Activated CD4-positive, alpha-beta T cell treated with anti-CD3 and anti-CD28 coated beads for 36 hours (primary cell): ENCODE measurements around the gene TNIP3. TPM values are rescaled to one million over a fixed set of nuclear protein-coding genes. Genes with fewer than 3 reads are reported as not detected.
A peak's percentile ranks its signal among the peaks of the same experiment; 100 is the strongest.

Source experiments
- ATAC-seq: fragments of 200-7000 bp; cut with Tn5 transposase; one replicate; pipeline ENCODE4 v1.10.0; 2021; ENCODE audit warnings: mild to moderate bottlenecking, moderate library complexity
- CTCF ChIA-PET: fragments of 350-600 bp; sonication (Branson Sonifier 250); formaldehyde crosslinking; loops from one replicate; lab custom pipeline; 2021; ENCODE audit warnings: antibody characterized with exemption; lab: Charles Lee
- POLR2A ChIA-PET: fragments of 350-600 bp; sonication (Branson Sonifier 250); formaldehyde crosslinking; loops from one replicate; lab custom pipeline; 2021; ENCODE audit warnings: antibody characterized with exemption, inconsistent platforms; lab: Charles Lee
- DNase-seq: peaks from one replicate; pipeline ENCODE4 v3.0.0-alpha.2; 2020
- H3K27ac Mint-ChIP-seq: one replicate; pipeline ENCODE4 v1.8.0; 2021; ENCODE audit warnings: mixed read lengths
- H3K27me3 Mint-ChIP-seq: one replicate; pipeline ENCODE4 v1.8.0; 2021; ENCODE audit warnings: mixed read lengths
- H3K36me3 Mint-ChIP-seq: one replicate; pipeline ENCODE4 v1.8.0; 2021; ENCODE audit warnings: low read depth, mixed read lengths
- H3K4me1 Mint-ChIP-seq: one replicate; pipeline ENCODE4 v1.8.0; 2021; ENCODE audit warnings: mixed read lengths
- H3K4me3 Mint-ChIP-seq: one replicate; pipeline ENCODE4 v1.8.0; 2021; ENCODE audit warnings: mild to moderate bottlenecking, moderate library complexity, mixed read lengths
- H3K9me3 Mint-ChIP-seq: one replicate; pipeline ENCODE4 v1.8.0; 2021; ENCODE audit warnings: low read depth, mixed read lengths
- intact Hi-C, 2 experiments: fragments of 100-400 bp; cut with DNase I in 1 of 2; cut with micrococcal nuclease in 1 of 2; formaldehyde crosslinking; loops; one replicate each; pipeline versions ENCODE4 v1.14.2 to v1.15.1; 2022 to 2024; cut with DNase I, micrococcal nuclease
- total RNA-seq, 2 experiments: library from RNA; stranded (reverse); gene quantifications; one replicate each; pipeline ENCODE4 v1.2.3, GENCODE V29; 2021

Gene TNIP3
- total RNA-seq, 2 experiments from 2014 or later = 3.7 to 4.8 TPM

DNA sequence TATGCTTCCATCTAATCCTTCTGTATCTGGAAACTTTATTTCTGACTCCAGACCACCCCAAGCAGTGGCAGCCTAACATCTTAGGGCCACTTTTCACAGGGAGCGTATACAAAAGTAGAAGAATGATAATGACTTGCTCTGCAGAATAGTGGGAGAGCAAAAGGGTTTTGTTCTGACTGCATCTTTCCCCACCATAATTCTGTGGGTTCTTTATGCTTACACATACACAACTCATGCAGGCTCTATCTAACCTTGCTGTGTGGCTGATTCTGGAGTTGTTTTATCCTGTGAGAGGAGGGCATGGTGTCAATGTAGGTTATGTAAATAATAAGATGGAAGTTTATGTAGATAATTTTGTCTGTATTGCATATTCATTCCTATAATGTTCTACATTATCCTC is 49.4 kb downstream of the TNIP3 start:
- intact Hi-C loops = loop anchor here (1.0 to 5.0 kb wide), 4 partner anchors 17 to 193 kb away; no protein-coding TSS in a partner anchor
- ChIA-PET POLR2A (no interaction called here), CTCF (no interaction called here)
- Mint-ChIP-seq H3K27ac (no peak overlapping the region), H3K36me3 (no peaks in the 10 kb centered on the region), H3K4me1 (peaks cover 26% of the 10 kb centered on the region), H3K9me3 (no peaks in the 10 kb centered on the region), H3K27me3 (no peaks in the 10 kb centered on the region), H3K4me3 (no peak overlapping the region)
- DNase-seq (no peak), ATAC-seq (peak; percentile 83)

DNA sequence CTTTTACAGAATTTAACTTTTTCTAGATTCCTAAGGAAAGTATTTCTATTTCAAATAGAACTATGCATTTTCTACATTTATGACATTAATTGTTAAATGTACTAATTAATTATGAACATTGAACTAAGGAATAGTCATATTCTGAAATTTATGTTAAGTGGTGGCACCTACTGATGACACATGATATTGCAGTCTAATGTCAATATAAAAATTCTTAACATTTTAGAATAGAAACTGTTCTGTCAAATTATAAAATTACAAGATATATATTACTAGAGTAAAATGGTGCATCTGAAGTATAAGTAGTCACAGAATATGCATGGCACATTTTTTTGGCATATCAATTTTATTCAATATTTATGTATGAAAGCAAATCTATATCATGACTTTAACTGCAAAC is 51.6 kb downstream of the TNIP3 start:
- Mint-ChIP-seq H3K4me1 (peaks cover 23% of the 10 kb centered on the region), H3K4me3 (no peak overlapping the region), H3K9me3 (no peaks in the 10 kb centered on the region), H3K27me3 (no peaks in the 10 kb centered on the region), H3K36me3 (no peaks in the 10 kb centered on the region), H3K27ac (no peak overlapping the region)
- no peak for ATAC-seq
- no peak for DNase-seq
- CTCF ChIA-PET = interaction anchor here (0.6 to 1.6 kb wide), 2 partner anchors 9 to 383 kb away, joined by 3 to 4 read pairs; no protein-coding TSS in a partner anchor
- intact Hi-C loops = loop anchor here in 1 of 2 experiments (5.0 kb wide), 2 partner anchors 40 to 195 kb away; no protein-coding TSS in a partner anchor
- POLR2A ChIA-PET = no interaction called here

GRCh38 chr4:121108557-121108956 is 55.6 kb downstream of the TNIP3 start:
- intact Hi-C loops = no loop called here
- POLR2A ChIA-PET = no interaction called here
- Mint-ChIP-seq H3K9me3 (peaks cover 2% of the 10 kb centered on the region), H3K4me3 (no peak overlapping the region), H3K27me3 (no peaks in the 10 kb centered on the region), H3K36me3 (no peaks in the 10 kb centered on the region), H3K4me1 (peaks cover 12% of the 10 kb centered on the region), H3K27ac (no peak overlapping the region)
- DNase-seq (no peak), ATAC-seq (no peak)
- CTCF ChIA-PET = interaction anchor here (0.6 to 2.8 kb wide), 2 partner anchors 11 to 952 kb away, joined by 3 to 11 read pairs; no protein-coding TSS in a partner anchor

DNA sequence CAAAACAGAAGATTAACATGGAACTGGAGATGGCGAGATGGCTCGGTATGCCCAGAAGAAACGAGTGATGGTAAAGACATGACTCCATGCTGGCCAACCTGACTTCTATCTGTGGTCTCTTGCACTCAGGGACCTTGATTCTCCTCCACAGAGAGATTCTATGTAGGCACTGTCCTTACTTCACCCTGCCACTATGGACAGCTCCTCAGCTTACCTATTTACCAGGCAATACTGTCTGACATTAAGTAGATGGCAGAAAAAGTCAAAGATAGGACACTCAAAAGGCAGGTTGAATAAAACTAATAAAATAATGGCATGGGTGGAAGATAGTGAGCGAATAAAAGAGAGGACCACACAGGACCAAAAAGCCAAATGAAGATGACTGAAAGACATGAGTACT is 56.6 kb downstream of the TNIP3 start:
- Mint-ChIP-seq H3K4me3 (no peak overlapping the region), H3K36me3 (no peaks in the 10 kb centered on the region), H3K27ac (no peak overlapping the region), H3K9me3 (peaks cover 2% of the 10 kb centered on the region), H3K4me1 (peaks cover 8% of the 10 kb centered on the region), H3K27me3 (no peaks in the 10 kb centered on the region)
- DNase-seq = no peak
- ChIA-PET CTCF (no interaction called here), POLR2A (no interaction called here)
- ATAC-seq = no peak
- intact Hi-C loops = no loop called here

GRCh38 chr4:121100093-121100775 is 63.9 kb downstream of the TNIP3 start:
- no peaks in the 10 kb centered on the region for H3K4me1 Mint-ChIP-seq
- no peaks in the 10 kb centered on the region for H3K9me3 Mint-ChIP-seq
- DNase-seq (no peak), ATAC-seq (no peak)
- no peaks in the 10 kb centered on the region for H3K36me3 Mint-ChIP-seq
- H3K27ac Mint-ChIP-seq = no peak overlapping the region
- no peak overlapping the region for H3K4me3 Mint-ChIP-seq
- no peaks in the 10 kb centered on the region for H3K27me3 Mint-ChIP-seq
- intact Hi-C loops = no loop called here
- ChIA-PET POLR2A (no interaction called here), CTCF (interaction anchor here (0.6 to 1.5 kb wide), 5 partner anchors 9 to 13 kb away, joined by 3 to 6 read pairs (median 4); no protein-coding TSS in a partner anchor)

DNA sequence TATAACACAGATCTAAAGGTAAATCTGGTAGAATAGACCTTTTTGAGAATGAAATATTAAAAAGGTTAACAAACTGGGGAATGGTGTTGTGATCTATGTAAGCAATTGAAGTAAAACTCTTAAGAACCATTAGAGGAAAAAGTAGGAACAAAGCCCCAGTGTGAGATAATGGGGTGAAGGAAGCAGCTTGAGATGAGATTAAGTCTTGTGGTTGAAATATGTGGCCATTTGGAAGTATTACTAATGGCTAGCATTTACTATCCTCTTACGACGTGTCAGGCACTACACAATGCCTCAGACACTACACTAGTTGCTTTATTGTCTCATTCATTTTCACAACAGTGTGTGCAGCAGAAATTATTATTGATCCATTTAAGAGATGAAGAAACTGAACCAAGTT is 65.9 kb downstream of the TNIP3 start:
- DNase-seq (no peak), ATAC-seq (no peak)
- CTCF ChIA-PET = no interaction called here
- H3K36me3 Mint-ChIP-seq = no peaks in the 10 kb centered on the region
- POLR2A ChIA-PET = no interaction called here
- intact Hi-C loops = no loop called here
- no peaks in the 10 kb centered on the region for H3K9me3 Mint-ChIP-seq
- H3K4me3 Mint-ChIP-seq = no peak overlapping the region
- no peaks in the 10 kb centered on the region for H3K4me1 Mint-ChIP-seq
- H3K27me3 Mint-ChIP-seq = no peaks in the 10 kb centered on the region
- no peak overlapping the region for H3K27ac Mint-ChIP-seq

- CTCF ChIA-PET = interaction anchor here (1.0 kb wide), 1 partner anchor 83 kb away, joined by 3 read pairs; no protein-coding TSS in a partner anchor
- Mint-ChIP-seq H3K36me3 (no peaks in the 10 kb centered on the region), H3K27me3 (no peaks in the 10 kb centered on the region), H3K4me1 (no peaks in the 10 kb centered on the region), H3K4me3 (no peak overlapping the region), H3K9me3 (no peaks in the 10 kb centered on the region), H3K27ac (no peak overlapping the region)
- DNase-seq (no peak), ATAC-seq (no peak)
- intact Hi-C loops = loop anchor here (1.0 to 2.0 kb wide), 5 partner anchors 174 to 1026 kb away; partner anchors contain the start of gene PRDM5 (in 1 of the 2)
- POLR2A ChIA-PET = no interaction called here
These were observed 67.5 kb downstream of the TNIP3 start for GRCh38 chr4:121096629-121097028.

- Mint-ChIP-seq H3K9me3 (no peaks in the 10 kb centered on the region), H3K4me1 (no peaks in the 10 kb centered on the region), H3K27me3 (no peaks in the 10 kb centered on the region), H3K4me3 (no peak overlapping the region), H3K36me3 (no peaks in the 10 kb centered on the region), H3K27ac (no peak overlapping the region)
- intact Hi-C loops = loop anchor here (1.0 to 2.0 kb wide), 5 partner anchors 173 to 1025 kb away; partner anchors contain the start of gene PRDM5 (in 1 of the 2)
- ChIA-PET POLR2A (no interaction called here), CTCF (interaction anchor here (1.0 to 1.4 kb wide), 3 partner anchors 83 to 941 kb away, joined by 3 to 4 read pairs (median 3); no protein-coding TSS in a partner anchor)
- no peak for ATAC-seq
- no peak for DNase-seq
These were observed 67.9 kb downstream of the TNIP3 start for GRCh38 chr4:121096191-121096590.

- Mint-ChIP-seq H3K27ac (no peak overlapping the region), H3K36me3 (no peaks in the 10 kb centered on the region), H3K4me3 (no peak overlapping the region), H3K9me3 (no peaks in the 10 kb centered on the region), H3K4me1 (no peaks in the 10 kb centered on the region), H3K27me3 (no peaks in the 10 kb centered on the region)
- ChIA-PET CTCF (interaction anchor here (0.6 to 1.4 kb wide), 3 partner anchors 900 to 1020 kb away, joined by 3 read pairs; no protein-coding TSS in a partner anchor), POLR2A (interaction anchor here (0.7 kb wide), 1 partner anchor 1481 kb away, joined by 3 read pairs; no protein-coding TSS in a partner anchor)
- intact Hi-C loops = no loop called here
- no peak for ATAC-seq
- no peak for DNase-seq
These were observed 69.7 kb downstream of the TNIP3 start for GRCh38 chr4:121094297-121094966.

GRCh38 chr4:121093261-121093660 is 70.9 kb downstream of the TNIP3 start:
- ATAC-seq (no peak), DNase-seq (no peak)
- intact Hi-C loops = no loop called here
- ChIA-PET CTCF (no interaction called here), POLR2A (no interaction called here)
- Mint-ChIP-seq H3K27ac (no peak overlapping the region), H3K27me3 (no peaks in the 10 kb centered on the region), H3K36me3 (no peaks in the 10 kb centered on the region), H3K4me3 (no peak overlapping the region), H3K4me1 (no peaks in the 10 kb centered on the region), H3K9me3 (no peaks in the 10 kb centered on the region)

DNA sequence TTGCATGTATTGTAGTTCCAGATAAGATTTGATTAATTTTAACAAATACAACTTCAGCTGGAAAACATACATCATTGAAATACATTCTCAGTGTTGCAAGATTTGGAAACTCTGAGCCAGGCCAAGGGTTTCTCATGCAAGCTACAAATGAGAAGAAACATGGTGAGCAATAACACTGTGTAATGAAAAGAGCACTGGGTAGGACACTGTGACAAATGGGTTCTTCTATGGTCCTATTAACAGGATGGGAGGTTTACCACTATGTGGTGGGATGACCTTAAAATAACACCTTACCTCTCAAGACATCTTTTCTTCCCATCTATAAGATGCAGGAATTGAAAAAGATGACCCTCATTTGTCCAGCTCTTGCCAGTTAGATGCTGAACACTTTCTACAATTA is 72.2 kb downstream of the TNIP3 start:
- ChIA-PET POLR2A (no interaction called here), CTCF (interaction anchor here (1.0 kb wide), 1 partner anchor 216 kb away, joined by 3 read pairs; no protein-coding TSS in a partner anchor)
- Mint-ChIP-seq H3K4me1 (no peaks in the 10 kb centered on the region), H3K27ac (no peak overlapping the region), H3K9me3 (no peaks in the 10 kb centered on the region), H3K27me3 (no peaks in the 10 kb centered on the region), H3K4me3 (no peak overlapping the region), H3K36me3 (no peaks in the 10 kb centered on the region)
- DNase-seq (no peak), ATAC-seq (no peak)
- intact Hi-C loops = no loop called here
